ENCODE data around the gene ZNF782.

DNA sequence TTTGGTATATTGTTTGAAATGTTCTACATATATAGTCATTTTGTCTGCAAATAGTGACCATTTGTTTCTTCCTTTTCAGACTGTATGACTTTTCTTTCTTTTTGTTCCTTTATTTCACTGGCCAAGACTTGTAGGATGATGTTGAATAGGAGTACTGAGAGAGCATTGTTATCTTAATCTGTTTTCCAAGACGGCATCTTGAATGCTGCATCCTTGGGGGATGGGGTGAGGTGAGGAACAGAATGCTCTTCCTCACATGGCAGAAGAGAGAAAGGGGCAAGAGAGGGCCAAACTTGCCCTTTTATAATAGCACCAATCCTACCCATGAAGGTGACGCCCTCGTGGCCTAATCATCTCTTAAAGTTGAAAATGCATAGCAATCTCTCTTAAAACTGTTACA lies 72.8 kb downstream of the ZNF782 start:
- no peak for TF ChIP-seq POLR2A (IDR thresholded peaks at IDR 0.05)
- TF ChIP-seq, protein P1, sequence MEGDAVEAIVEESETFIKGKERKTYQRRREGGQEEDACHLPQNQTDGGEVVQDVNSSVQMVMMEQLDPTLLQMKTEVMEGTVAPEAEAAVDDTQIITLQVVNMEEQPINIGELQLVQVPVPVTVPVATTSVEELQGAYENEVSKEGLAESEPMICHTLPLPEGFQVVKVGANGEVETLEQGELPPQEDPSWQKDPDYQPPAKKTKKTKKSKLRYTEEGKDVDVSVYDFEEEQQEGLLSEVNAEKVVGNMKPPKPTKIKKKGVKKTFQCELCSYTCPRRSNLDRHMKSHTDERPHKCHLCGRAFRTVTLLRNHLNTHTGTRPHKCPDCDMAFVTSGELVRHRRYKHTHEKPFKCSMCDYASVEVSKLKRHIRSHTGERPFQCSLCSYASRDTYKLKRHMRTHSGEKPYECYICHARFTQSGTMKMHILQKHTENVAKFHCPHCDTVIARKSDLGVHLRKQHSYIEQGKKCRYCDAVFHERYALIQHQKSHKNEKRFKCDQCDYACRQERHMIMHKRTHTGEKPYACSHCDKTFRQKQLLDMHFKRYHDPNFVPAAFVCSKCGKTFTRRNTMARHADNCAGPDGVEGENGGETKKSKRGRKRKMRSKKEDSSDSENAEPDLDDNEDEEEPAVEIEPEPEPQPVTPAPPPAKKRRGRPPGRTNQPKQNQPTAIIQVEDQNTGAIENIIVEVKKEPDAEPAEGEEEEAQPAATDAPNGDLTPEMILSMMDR (IDR thresholded peaks at IDR 0.05), result no peak
